Measurements from ENCODE around the gene RNF20.

RNF20 gene

DNA sequence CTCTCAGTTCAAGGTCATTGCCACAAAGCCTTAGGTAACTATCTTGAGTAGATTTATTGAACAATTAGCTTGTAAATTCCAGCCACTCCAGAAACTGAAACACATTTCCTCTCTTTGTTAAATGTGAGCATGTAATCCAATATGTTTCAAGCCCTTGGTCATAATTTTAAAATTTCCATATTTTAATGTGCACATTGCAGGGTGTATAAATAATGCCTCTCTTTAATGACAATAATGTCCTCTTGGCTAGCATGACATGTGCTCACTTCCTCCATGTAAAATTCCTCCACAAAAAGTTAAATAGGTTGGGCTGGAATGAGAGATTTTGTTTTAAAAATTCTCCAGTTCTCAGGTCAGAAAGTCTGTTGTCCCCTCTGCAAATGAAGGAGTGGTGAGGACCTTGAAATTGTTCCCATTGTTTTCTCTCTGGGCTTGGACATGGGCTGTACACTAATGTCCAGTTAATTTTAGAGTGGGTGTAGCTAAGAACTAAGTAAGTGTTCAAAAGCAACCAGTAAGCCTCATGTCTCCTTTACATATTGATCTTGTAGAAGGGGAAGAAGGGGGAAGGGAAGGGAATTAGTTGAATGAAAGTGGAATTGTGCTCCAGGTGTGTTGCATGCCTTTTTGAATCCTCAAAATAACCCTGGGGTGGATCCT, 58.3 kb downstream of the RNF20 start:
- DNase-seq = no peak

DNA sequence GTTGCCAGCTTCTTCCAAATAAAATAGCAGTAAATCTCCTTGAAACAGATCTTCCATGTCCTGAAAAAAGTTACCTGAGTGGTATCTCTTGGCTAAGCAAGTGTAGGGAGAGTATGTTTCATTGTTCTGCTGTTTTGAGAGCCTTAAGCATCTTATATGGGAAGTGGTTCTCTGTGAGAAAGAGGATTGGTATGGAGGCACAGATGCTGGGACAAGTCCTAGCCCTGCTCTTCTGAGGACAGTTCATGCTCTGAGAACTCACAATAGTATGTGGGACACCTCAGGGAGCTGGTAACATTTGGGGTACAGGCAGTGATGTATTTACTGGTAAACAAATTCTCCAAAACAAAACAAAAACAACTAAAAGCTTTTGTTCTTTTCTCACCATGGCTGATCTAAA, 59.1 kb downstream of the RNF20 start:
- no peak for DNase-seq

DNA sequence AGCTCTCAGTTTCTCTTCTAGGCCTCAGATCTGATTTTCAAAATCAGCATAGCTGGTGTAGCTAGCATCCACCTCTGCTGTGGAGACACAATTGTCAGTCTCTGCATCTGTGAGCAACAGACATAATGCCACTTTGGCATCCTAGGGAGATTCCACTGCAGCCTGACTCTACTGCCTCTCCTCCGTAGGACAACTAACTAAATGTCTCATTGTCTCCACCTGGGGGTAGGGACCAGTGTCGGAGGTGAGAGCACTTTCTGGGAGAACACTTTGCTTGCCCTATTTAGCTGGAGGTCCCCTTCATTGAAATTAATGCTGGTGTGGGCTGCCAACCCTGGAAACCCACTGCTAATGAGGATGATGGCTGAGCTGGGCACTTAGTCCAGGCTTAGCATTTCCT, 59.7 kb downstream of the RNF20 start:
- no peak for DNase-seq

DNA sequence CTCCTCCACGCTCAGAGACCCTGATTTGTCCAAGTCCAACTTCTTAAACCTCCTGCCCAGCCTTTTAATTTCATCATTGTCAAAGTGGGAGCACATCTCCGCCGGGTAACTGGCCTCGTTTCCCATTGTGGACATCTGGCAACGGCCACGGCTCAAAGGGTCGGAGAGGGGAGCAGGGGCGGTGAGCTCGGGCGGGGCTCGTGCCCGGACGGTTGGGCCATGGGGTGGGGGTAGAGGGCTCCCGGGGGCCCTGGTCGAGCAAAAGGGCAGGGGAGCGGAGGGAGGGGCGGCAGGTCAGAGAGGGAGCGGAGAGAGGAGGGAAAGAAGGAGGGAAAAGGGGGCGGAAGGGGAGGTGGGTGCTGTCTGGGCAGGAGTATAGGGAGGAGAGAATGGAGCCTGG, 61.1 kb downstream of the RNF20 start, which contains the start of gene PPP3R2:
Gene PPP3R2, minus strand, starts transcription at position 174 of the 400 bp plus-strand sequence. Its CDS starts 48 bp downstream, at position 126.
- DNase-seq = no peak

DNA sequence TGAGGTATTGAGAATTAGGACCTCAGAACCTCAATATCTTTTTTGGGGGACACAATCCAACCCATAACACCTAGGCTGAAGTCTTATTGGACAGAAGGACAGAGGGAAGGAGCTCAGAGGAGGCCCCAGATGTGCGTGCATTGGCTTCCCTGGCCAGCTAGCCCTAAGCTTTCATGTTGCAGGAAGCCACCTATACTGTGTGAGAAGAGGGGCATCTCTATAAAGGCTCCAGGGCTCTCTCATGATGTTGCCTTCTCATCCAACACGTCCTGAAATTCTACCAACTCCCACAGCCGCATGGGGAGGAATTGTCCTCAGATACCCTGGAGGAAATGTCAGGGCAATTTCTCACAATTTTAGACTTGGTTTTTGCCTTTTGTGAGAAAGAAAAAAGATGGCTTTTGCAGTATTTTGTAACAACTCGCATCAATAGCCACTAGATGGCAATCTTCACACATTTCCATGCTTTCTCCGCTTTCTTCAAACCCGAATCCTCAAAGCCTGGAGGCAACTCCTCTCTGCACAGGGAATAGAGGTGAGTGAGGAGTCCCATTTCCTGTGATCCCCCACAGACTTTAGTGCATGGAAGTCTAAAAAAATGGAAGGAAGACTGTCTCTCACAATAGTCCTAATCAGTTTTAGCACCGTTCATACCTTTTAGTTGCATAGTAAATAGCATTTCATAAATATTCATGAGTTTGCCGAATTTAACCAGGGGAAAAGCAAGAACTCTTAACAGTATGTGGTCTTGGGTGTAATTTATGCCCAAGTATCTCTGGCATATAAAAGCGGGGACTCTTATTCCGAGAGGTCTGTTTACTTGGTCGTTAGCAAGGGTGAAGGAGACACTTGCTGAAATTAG, 68.5 kb downstream of the RNF20 start:
- DNase-seq = peak; percentile 21 to 63

DNA sequence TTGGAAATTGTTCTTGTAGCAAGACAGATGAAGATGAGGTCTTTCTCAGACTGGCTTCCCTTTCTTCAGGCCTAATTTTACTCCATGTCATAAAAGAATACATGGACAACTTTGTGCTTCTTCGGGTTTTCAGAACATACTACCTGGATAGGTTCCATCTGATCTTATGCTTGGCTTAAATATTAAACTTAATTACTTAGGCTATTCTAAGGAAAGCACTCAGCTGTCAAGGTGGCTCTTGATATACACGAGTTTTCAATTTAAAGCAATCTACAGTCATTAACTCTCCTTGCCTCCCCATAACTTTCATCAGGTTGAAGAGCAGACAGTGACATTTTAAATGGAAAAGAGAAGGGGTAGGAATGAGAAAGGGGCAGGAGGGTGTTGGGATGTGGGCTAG, 70.6 kb downstream of the RNF20 start:
- no peak for DNase-seq

DNA sequence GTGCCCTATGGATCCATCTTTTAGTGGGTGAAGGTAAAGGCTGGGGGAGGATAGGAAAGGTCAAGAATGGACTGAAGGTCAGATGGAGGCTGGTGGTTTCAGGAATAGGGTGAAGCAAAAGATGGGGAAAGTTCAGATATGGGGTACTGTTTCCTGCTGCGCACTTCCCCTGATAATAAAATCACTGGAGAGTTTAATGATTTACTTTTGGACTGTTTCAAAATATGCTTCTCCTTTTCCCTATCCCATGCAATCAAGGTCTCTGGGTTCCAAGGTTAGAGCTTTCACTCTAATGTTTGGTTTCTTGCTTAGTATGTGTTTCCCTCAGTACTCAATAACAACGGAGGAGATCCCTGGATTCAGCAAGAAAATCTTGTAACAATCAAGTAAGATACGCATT, 71.9 kb downstream of the RNF20 start:
- no peak for DNase-seq
